Caki2 (cell line): ENCODE results near the gene LGALS4. TPM values are rescaled to one million over a fixed set of nuclear protein-coding genes. Genes with fewer than 3 reads are reported as not detected.
"Not testable (repeated sequence)": the region's sequence is repeated elsewhere in the genome, so short reads cannot be mapped to it uniquely, and the experiment has no call there.

Experiments
- DNase-seq: peaks from one replicate; pipeline ENCODE4 v3.0.0-alpha.2; 2015; ENCODE audit warnings: low read depth
- in situ Hi-C: cut with HindIII; loops from 2 replicates; pipeline ENCODE4 v1.10.0; 2016; ENCODE audit warnings: low sequenced_read_pairs, low pct_unique_long_range_greater_than_20kb, mixed read lengths
- total RNA-seq: library from RNA; depleted of rRNA; stranded (reverse); fragments of >200 nt; shearing (Covaris generic); gene quantifications from 2 replicates; pipeline ENCODE4 v1.2.3, GENCODE V29; 2014; ENCODE audit warnings: low replicate concordance

LGALS4 gene
- total RNA-seq, 1 experiment from 2014 or later, result not detected

GRCh38 chr19:38806371-38806770 is 6.4 kb downstream of the LGALS4 start:
- no peak for DNase-seq
- in situ Hi-C loops, result no loop called here

- DNase-seq, result no peak
- in situ Hi-C loops, result no loop called here
Measured at GRCh38 chr19:38805180-38805579, 7.6 kb downstream of the LGALS4 start.

DNA sequence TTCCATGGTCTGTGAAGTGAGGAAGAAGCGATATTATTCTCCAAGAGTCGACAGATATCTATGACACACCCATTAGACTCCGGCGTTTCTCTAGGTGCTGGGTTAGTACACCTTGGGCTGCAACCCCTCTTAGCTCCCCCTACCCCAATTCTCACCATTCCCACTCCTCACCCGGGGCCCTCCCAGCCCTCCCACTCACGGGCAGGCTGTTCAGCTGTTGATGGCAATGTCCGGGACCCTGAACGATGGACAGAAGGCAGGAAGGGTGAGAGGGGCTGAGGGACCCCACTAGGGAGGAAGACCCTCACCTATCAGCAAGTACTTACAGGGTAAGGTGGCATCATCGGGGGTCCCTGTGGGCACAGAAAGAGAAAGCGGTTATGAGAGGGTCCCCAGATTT is 9.2 kb downstream of the LGALS4 start:
- no peak for DNase-seq
- in situ Hi-C loops, result no loop called here

GRCh38 chr19:38801359-38802095 is 11.2 kb downstream of the LGALS4 start:
- in situ Hi-C loops, result no loop called here
- DNase-seq, result no peak

- in situ Hi-C loops, result no loop called here
- no peak for DNase-seq
Measured at GRCh38 chr19:38800577-38801347, 12.0 kb downstream of the LGALS4 start.

DNA sequence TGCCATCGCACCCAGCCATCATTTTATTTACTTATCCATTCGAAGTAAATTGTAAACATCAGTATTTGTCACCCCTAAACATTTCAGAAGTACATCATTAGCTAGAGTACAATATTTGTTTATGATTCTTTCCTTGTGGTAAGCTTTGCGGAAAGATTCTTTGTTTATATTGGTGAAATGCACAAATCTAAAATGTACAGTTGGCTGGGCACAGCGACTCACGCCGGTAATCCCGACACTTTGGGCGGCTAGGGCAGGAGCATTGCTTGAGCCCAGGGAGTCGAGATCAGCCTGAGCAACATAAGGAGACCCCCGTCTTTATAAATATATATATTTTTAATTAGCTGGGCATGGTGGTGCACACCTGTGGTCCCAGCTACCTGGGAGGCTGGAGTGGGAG is 13.6 kb downstream of the LGALS4 start:
- peak; percentile 46 for DNase-seq
- in situ Hi-C loops, result loop anchor here (25.0 kb wide), 1 partner anchor 262 kb away; no protein-coding TSS in a partner anchor

- DNase-seq, result not testable (repeated sequence)
- in situ Hi-C loops, result loop anchor here (25.0 kb wide), 1 partner anchor 260 kb away; no protein-coding TSS in a partner anchor
Measured at GRCh38 chr19:38797781-38798180, 15.0 kb downstream of the LGALS4 start.

GRCh38 chr19:38796154-38796553 is 16.6 kb downstream of the LGALS4 start:
- no peak for DNase-seq
- in situ Hi-C loops, result loop anchor here (25.0 kb wide), 1 partner anchor 259 kb away; no protein-coding TSS in a partner anchor

GRCh38 chr19:38795549-38795948 is 17.2 kb downstream of the LGALS4 start:
- no peak for DNase-seq
- in situ Hi-C loops, result loop anchor here (25.0 kb wide), 1 partner anchor 258 kb away; no protein-coding TSS in a partner anchor

DNA sequence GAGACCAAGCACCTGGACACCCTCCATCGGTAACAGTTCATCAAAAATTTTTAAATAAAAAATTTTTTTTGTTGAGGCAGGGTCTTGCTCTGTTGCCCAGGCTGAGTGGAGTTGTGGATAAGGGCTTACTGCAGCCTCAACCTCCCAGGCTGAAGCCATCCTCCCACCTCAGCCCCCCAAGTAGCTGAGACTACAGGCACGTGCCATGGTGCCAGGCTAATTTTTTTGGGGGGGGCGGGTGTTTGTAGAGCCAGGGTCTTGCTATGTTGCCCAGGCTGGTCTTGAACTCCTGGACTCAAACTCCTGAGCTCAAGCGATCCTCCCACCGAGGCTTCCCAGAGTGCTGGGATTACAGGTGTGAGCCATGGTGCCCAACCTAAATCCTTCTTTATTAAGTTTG is 19.1 kb downstream of the LGALS4 start:
- in situ Hi-C loops, result loop anchor here (25.0 kb wide), 1 partner anchor 256 kb away; no protein-coding TSS in a partner anchor
- no peak for DNase-seq

- in situ Hi-C loops, result loop anchor here (25.0 kb wide), 1 partner anchor 256 kb away; no protein-coding TSS in a partner anchor
Measured at GRCh38 chr19:38793177-38793576, 19.6 kb downstream of the LGALS4 start.

GRCh38 chr19:38792250-38793111 is 20.3 kb downstream of the LGALS4 start:
- in situ Hi-C loops, result loop anchor here (25.0 kb wide), 1 partner anchor 255 kb away; no protein-coding TSS in a partner anchor
- no peak for DNase-seq

More at GRCh38 chr19:38793177-38793576, 19.6 kb downstream of the LGALS4 start:
- no peak for DNase-seq

- in situ Hi-C loops, result loop anchor here (25.0 kb wide), 1 partner anchor 254 kb away; no protein-coding TSS in a partner anchor
- DNase-seq, result not testable (repeated sequence)
Measured at GRCh38 chr19:38791451-38792064, 21.2 kb downstream of the LGALS4 start.

DNA sequence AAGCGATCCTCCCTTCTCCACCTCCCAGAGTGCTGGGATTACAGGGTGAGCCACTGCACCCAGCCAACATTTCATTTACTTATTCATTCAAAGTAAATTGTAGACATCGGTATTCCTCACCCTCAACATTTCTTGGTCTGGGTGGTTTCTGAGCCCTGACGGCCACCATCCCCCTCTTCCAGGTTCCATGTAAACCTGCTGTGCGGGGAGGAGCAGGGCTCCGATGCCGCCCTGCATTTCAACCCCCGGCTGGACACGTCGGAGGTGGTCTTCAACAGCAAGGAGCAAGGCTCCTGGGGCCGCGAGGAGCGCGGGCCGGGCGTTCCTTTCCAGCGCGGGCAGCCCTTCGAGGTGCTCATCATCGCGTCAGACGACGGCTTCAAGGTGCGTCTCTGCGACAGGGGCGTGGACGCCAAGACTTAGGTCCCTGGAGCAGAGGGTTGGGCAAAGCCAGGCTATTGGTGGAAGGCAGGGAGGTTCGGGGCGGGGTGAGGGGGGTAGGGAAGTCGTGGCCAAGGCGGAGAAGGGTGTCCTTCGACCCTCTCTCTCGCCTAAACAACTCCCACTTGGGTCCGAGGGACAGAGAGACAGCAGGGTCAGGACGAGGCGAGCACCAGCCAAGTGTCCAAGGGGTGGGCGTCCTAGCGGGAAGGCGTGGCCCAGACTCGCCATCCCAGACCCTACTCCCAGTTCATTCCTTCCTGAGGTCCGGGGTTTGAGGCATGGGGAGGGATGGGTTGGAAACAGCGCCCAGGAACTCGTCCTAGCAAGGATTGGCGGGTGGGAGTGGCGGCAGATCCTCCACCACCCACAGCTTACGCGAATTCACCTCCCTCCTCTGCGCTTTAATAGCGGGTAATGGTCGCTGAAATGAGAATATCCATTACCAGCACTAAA is 22.0 kb downstream of the LGALS4 start:
- not testable (repeated sequence) for DNase-seq
- in situ Hi-C loops, result loop anchor here (25.0 kb wide), 1 partner anchor 253 kb away; no protein-coding TSS in a partner anchor

GRCh38 chr19:38788478-38789243 is 24.1 kb downstream of the LGALS4 start, which contains the start of gene LGALS7B:
Gene LGALS7B, plus strand, starts transcription at chr19:38789200. Its CDS starts 27 bp downstream, at chr19:38789227.
- in situ Hi-C loops, result loop anchor here (25.0 kb wide), 1 partner anchor 251 kb away; no protein-coding TSS in a partner anchor
- DNase-seq, result no peak
